ENCODE data around the gene TTC28.

- TF ChIP-seq CTCF (IDR thresholded peaks at IDR 0.05; ENCODE audit: low read depth, low read length), result no peak
- TF ChIP-seq MYC (IDR thresholded peaks at IDR 0.05; ENCODE audit: low read depth, low read length), result no peak
- TF ChIP-seq POLR2A (IDR thresholded peaks at IDR 0.05; ENCODE audit: extremely low read depth, insufficient read length), result no peak
- no peak for TF ChIP-seq MAX (IDR thresholded peaks at IDR 0.05; ENCODE audit: low read depth, low read length)
Measured at GRCh38 chr22:28619236-28619635, 60.4 kb downstream of the TTC28 start.

Data from NB4 (cell line).